HepG2 (cell line): ENCODE results near the gene TRAPPC12. TPM values are rescaled to one million over a fixed set of nuclear protein-coding genes. Genes with fewer than 3 reads are reported as not detected.

Experiments used
- ATAC-seq: fragments of 200-7000 bp; cut with Tn5 transposase; 3 replicates; pipeline ENCODE4 v1.9.1; 2020; ENCODE audit warnings: mild to moderate bottlenecking, moderate library complexity
- BruUV-seq: library from RNA; stranded (reverse); fragments of 400-500 nt; replicated peaks from 2 replicates; lab custom pipeline; 2021; lab: Mats Ljungman, UMichigan
- CTCF ChIA-PET: fragments of 300-600 bp; formaldehyde crosslinking; extraction: SDS; loops from one replicate; lab custom pipeline; 2021; ENCODE audit warnings: low total read pairs, inconsistent platforms, low intra/inter-chr PET ratio; lab: Yijun Ruan, JAX
- POLR2A ChIA-PET: fragments of 350-600 bp; sonication (Branson Sonifier 250); formaldehyde crosslinking; loops from one replicate; lab custom pipeline; 2020; ENCODE audit warnings: antibody characterized with exemption, inconsistent platforms; lab: Yijun Ruan, JAX
- DNase-seq: peaks from one replicate; pipeline ENCODE4 v3.0.0-alpha.2; 2015; ENCODE audit warnings: low spot score
- FAIRE-seq: peaks from 3 replicates; lab custom pipeline; 2011; peaks lifted over from hg19 to GRCh38; lab: Jason Lieb, UNC
- H2AFZ ChIP-seq: one replicate; pipeline ENCODE4 v1.6.1; 2011; ENCODE audit warnings: low read length, inconsistent platforms
- H3K27ac ChIP-seq: fragments of 300-600 bp; 3 replicates; pipeline ENCODE4 v1.8.0; 2011; ENCODE audit warnings: mixed run types, mild to moderate bottlenecking, mixed read lengths, low read length, inconsistent platforms; ENCODE audit not compliant: insufficient read depth; ENCODE audit errors: extremely low read length
- H3K27me3 ChIP-seq, 2 experiments: fragments of 200-600 bp in 1 of 2; 2 replicates in 1 of 2; 3 replicates in 1 of 2; pipeline versions ENCODE4 v1.6.0 to v1.8.0; 2011; ENCODE audit warnings: low read length in 2 of 2, mild to moderate bottlenecking in 2 of 2, moderate library complexity in 2 of 2, inconsistent platforms in 1 of 2; ENCODE audit not compliant: insufficient read depth in 2 of 2, control insufficient read depth in 1 of 2
- H3K36me3 ChIP-seq, 2 experiments: fragments of 200-600 bp in 1 of 2; replicated peaks in 1 of 2; 2 replicates in 1 of 2; 3 replicates in 1 of 2; pipeline versions ENCODE4 v1.5.1 to v1.8.0; 2011; ENCODE audit warnings: low read length in 2 of 2, inconsistent platforms in 1 of 2; ENCODE audit not compliant: insufficient read depth in 2 of 2, control insufficient read depth in 1 of 2
- H3K4me1 ChIP-seq: 2 replicates; pipeline ENCODE4 v1.5.1; 2012; ENCODE audit warnings: low read length, inconsistent platforms; ENCODE audit not compliant: insufficient read depth
- H3K4me2 ChIP-seq: 2 replicates; pipeline ENCODE4 v1.6.0; 2011; ENCODE audit warnings: low read depth, low read length, inconsistent platforms
- H3K4me3 ChIP-seq, 3 experiments: fragments of 200-600 bp in 1 of 3; sonication (generic), shearing (Covaris generic) in 1 of 3; replicated peaks in 1 of 3; 2 replicates each; pipeline ENCODE4 v1.5.1; 2011 to 2016; ENCODE audit warnings: low read length in 3 of 3, inconsistent platforms in 2 of 3, low read depth in 2 of 3, mild to moderate bottlenecking in 2 of 3, control low read depth in 1 of 3, mixed read lengths in 1 of 3; ENCODE audit not compliant: insufficient read depth in 1 of 3
- H3K79me2 ChIP-seq: one replicate; pipeline ENCODE4 v1.6.1; 2011; ENCODE audit warnings: low read length, inconsistent platforms; ENCODE audit not compliant: insufficient read depth
- H3K9ac ChIP-seq: 2 replicates; pipeline ENCODE4 v1.6.0; 2011; ENCODE audit warnings: mild to moderate bottlenecking, low read depth, low read length, inconsistent platforms; ENCODE audit not compliant: insufficient read depth
- H3K9me3 ChIP-seq: 2 replicates; pipeline ENCODE4 v1.5.1; 2012; ENCODE audit warnings: mild to moderate bottlenecking, low read length
- H4K20me1 ChIP-seq: 2 replicates; pipeline ENCODE4 v1.6.0; 2011; ENCODE audit warnings: inconsistent platforms, mild to moderate bottlenecking, low read length, moderate library complexity; ENCODE audit not compliant: insufficient read depth
- WGBS: methylation state at CpG from one replicate; pipeline ENCODE4 v1.1.6; 2017; ENCODE audit warnings: low lambda C conversion rate; 5-methylcytosine and 5-hydroxymethylcytosine counted together
- in situ Hi-C: cut with HindIII; loops from 2 replicates; pipeline ENCODE4 v1.10.0; 2017; ENCODE audit warnings: low pct_unique_long_range_greater_than_20kb; ENCODE audit not compliant: extremely low pct_ligation_motif_present
- intact Hi-C: fragments of 100-400 bp; cut with micrococcal nuclease; formaldehyde crosslinking; loops from one replicate; pipeline ENCODE4 v1.10.0; 2022; ENCODE audit not compliant: unreplicated experiment
- polyA plus RNA-seq, 8 experiments: library from polyadenylated mRNA; depleted of rRNA in 3 of 8; stranded (reverse) in 7 of 8; unstranded in 1 of 8; fragments of >200 nt; fragmentation: Illumina TruSeq in 4 of 8; extraction: Trizol in 4 of 8; gene quantifications; 2 replicates each; pipeline versions ENCODE4 v1.2.1 to v1.2.3, GENCODE V29; 2011 to 2016; ENCODE audit warnings: low read depth in 4 of 8, missing spikeins in 1 of 8, mixed read lengths in 1 of 8; ENCODE audit not compliant: insufficient read depth in 1 of 8
- total RNA-seq, 5 experiments: library from RNA; depleted of rRNA; stranded (reverse); fragments of >200 nt; fragmentation: Illumina TruSeq; extraction: Trizol; gene quantifications; 2 replicates each; pipeline ENCODE4 v1.2.3, GENCODE V29; 2016; ENCODE audit warnings: low read depth in 1 of 5
- TF ChIP-seq, protein P1 (sequence below): sonication (generic); formaldehyde crosslinking; IDR thresholded peaks from 2 replicates; pipeline ENCODE4 v1.4.0; 2020; ENCODE audit warnings: low read depth, mild to moderate bottlenecking, missing genetic modification reagents
- TF ChIP-seq, protein P2 (sequence below): sonication (generic); formaldehyde crosslinking; IDR thresholded peaks from 2 replicates; pipeline ENCODE4 v1.4.0; 2020; ENCODE audit warnings: missing genetic modification reagents

TRAPPC12 gene
- total and polyA plus RNA-seq, 2 of the 13 experiments (the other 11 are each of a cell fraction or from before 2014, with no cell fraction given), result 46.4 to 97.7 TPM

DNA sequence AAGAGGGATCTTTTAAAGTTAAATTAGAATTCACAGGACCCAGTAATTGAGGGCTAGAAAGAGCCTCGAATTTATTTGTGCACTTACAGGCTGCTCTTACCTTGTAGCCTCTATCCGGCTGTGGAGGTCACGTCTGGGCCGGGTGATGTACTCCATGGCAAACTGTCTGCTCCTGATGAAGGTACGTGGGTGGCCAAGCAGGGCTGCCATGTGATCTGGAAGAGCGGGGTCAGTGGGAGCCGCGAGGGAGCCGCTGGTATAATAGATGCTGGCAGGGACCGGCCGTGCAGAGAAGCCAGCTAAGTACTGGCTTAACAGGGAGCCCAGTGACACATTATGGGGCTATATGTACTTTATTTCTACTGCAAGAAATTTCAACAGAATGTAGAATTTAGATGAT lies 80.7 kb downstream of the TRAPPC12 start:
- Histone ChIP-seq H3K27ac (no peak overlapping the region), H3K36me3 (peaks cover 11 to 32% of the 10 kb centered on the region in 2 experiments), H3K9ac (no peak overlapping the region), H3K4me2 (no peak overlapping the region), H3K4me1 (peaks cover 27% of the 10 kb centered on the region), H3K79me2 (no peaks in the 10 kb centered on the region), H3K9me3 (no peaks in the 10 kb centered on the region), H4K20me1 (no peaks in the 10 kb centered on the region), H3K4me3 (no peak overlapping the region), H3K27me3 (no peaks in the 10 kb centered on the region), H2AFZ (no peak overlapping the region)
- ChIA-PET CTCF (no interaction called here), POLR2A (interaction anchor here (1.5 to 1.6 kb wide), 2 partner anchors 27 to 98 kb away, joined by 3 to 5 read pairs; partner anchors contain the start of gene RNASEH1)
- 97% methylated on average over 11 of the region's 11 CpGs for WGBS
- no TSS peak for BruUV-seq
- in situ Hi-C loops (no loop called here), intact Hi-C loops (no loop called here)
- ATAC-seq (no peak), DNase-seq (no peak), FAIRE-seq (no peak)
- TF ChIP-seq, protein P1, sequence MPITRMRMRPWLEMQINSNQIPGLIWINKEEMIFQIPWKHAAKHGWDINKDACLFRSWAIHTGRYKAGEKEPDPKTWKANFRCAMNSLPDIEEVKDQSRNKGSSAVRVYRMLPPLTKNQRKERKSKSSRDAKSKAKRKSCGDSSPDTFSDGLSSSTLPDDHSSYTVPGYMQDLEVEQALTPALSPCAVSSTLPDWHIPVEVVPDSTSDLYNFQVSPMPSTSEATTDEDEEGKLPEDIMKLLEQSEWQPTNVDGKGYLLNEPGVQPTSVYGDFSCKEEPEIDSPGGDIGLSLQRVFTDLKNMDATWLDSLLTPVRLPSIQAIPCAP (CRISPR knock-in tag), result no peak
- TF ChIP-seq, protein P2, sequence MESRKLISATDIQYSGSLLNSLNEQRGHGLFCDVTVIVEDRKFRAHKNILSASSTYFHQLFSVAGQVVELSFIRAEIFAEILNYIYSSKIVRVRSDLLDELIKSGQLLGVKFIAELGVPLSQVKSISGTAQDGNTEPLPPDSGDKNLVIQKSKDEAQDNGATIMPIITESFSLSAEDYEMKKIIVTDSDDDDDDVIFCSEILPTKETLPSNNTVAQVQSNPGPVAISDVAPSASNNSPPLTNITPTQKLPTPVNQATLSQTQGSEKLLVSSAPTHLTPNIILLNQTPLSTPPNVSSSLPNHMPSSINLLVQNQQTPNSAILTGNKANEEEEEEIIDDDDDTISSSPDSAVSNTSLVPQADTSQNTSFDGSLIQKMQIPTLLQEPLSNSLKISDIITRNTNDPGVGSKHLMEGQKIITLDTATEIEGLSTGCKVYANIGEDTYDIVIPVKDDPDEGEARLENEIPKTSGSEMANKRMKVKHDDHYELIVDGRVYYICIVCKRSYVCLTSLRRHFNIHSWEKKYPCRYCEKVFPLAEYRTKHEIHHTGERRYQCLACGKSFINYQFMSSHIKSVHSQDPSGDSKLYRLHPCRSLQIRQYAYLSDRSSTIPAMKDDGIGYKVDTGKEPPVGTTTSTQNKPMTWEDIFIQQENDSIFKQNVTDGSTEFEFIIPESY, result peak; percentile 21; the same call in 1 of the 2 replicates
